H9 (cell line): ENCODE data around the gene MYLK4. TPM values are rescaled to one million over a fixed set of nuclear protein-coding genes. Genes with fewer than 3 reads are reported as not detected.

Source experiments
- DNase-seq: peaks from one replicate; pipeline ENCODE4 v3.0.0-alpha.2; 2017
- H2AFZ ChIP-seq: one replicate; pipeline ENCODE4 v1.6.1; 2013; ENCODE audit warnings: mild to moderate bottlenecking, low read length, control low read depth, moderate library complexity
- H2AK5ac ChIP-seq: 2 replicates; pipeline ENCODE4 v1.6.1; 2013; ENCODE audit warnings: low read length, control low read depth, mixed read lengths; ENCODE audit not compliant: insufficient read length
- H2BK120ac ChIP-seq: one replicate; pipeline ENCODE4 v1.6.1; 2013; ENCODE audit warnings: low read depth, mild to moderate bottlenecking, low read length, control low read depth, inconsistent platforms; ENCODE audit not compliant: poor library complexity, severe bottlenecking
- H2BK12ac ChIP-seq: 2 replicates; pipeline ENCODE4 v1.6.1; 2013; ENCODE audit warnings: low read length, control low read depth, mixed read lengths, low read depth; ENCODE audit not compliant: insufficient read length
- H2BK15ac ChIP-seq: 2 replicates; pipeline ENCODE4 v1.6.1; 2013; ENCODE audit warnings: low read depth, low read length, control low read depth
- H2BK20ac ChIP-seq: one replicate; pipeline ENCODE4 v1.6.1; 2013; ENCODE audit warnings: low read depth, mild to moderate bottlenecking, low read length, control low read depth, inconsistent platforms; ENCODE audit not compliant: poor library complexity, severe bottlenecking
- H2BK5ac ChIP-seq: 2 replicates; pipeline ENCODE4 v1.6.1; 2013; ENCODE audit warnings: low read length, control low read depth, mixed read lengths; ENCODE audit not compliant: insufficient read length
- H3K14ac ChIP-seq: 2 replicates; pipeline ENCODE4 v1.6.1; 2013; ENCODE audit warnings: low read length, control low read depth; ENCODE audit not compliant: insufficient read depth
- H3K18ac ChIP-seq: 2 replicates; pipeline ENCODE4 v1.6.1; 2013; ENCODE audit warnings: low read depth, mild to moderate bottlenecking, mixed read lengths, low read length, control low read depth; ENCODE audit not compliant: insufficient read length
- H3K23ac ChIP-seq: 2 replicates; pipeline ENCODE4 v1.6.1; 2013; ENCODE audit warnings: low read length, control low read depth, mixed read lengths, low read depth; ENCODE audit not compliant: insufficient read length
- H3K23me2 ChIP-seq: 2 replicates; pipeline ENCODE4 v1.6.1; 2013; ENCODE audit warnings: low read depth, mild to moderate bottlenecking, mixed read lengths, low read length, control low read depth; ENCODE audit not compliant: insufficient read length, poor library complexity, severe bottlenecking
- H3K27ac ChIP-seq: 2 replicates; pipeline ENCODE4 v1.5.1; 2013; ENCODE audit warnings: low read length, control low read depth, mixed read lengths, low read depth; ENCODE audit not compliant: insufficient read length
- H3K27me3 ChIP-seq: 2 replicates; pipeline ENCODE4 v1.6.1; 2013; ENCODE audit warnings: low read length, control low read depth, inconsistent platforms; ENCODE audit not compliant: insufficient read depth
- H3K4ac ChIP-seq: 2 replicates; pipeline ENCODE4 v1.6.1; 2013; ENCODE audit warnings: low read depth, mild to moderate bottlenecking, control low read depth, inconsistent platforms, low read length, moderate library complexity
- H3K4me1 ChIP-seq: 2 replicates; pipeline ENCODE4 v1.6.1; 2013; ENCODE audit warnings: low read length, control low read depth, inconsistent platforms; ENCODE audit not compliant: insufficient read depth
- H3K4me2 ChIP-seq: 2 replicates; pipeline ENCODE4 v1.6.1; 2013; ENCODE audit warnings: low read length, control low read depth, mixed read lengths; ENCODE audit not compliant: insufficient read length, insufficient read depth
- H3K56ac ChIP-seq: 2 replicates; pipeline ENCODE4 v1.6.1; 2013; ENCODE audit warnings: low read depth, mild to moderate bottlenecking, mixed read lengths, low read length, control low read depth; ENCODE audit not compliant: insufficient read length
- H3K79me1 ChIP-seq: 2 replicates; pipeline ENCODE4 v1.6.1; 2013; ENCODE audit warnings: low read depth, mild to moderate bottlenecking, moderate library complexity, low read length, control low read depth, inconsistent platforms; ENCODE audit not compliant: insufficient read depth, poor library complexity, severe bottlenecking
- H3K79me2 ChIP-seq: 2 replicates; pipeline ENCODE4 v1.6.1; 2013; ENCODE audit warnings: low read length, control low read depth, inconsistent platforms; ENCODE audit not compliant: insufficient read depth
- H3K9ac ChIP-seq: 2 replicates; pipeline ENCODE4 v1.6.1; 2013; ENCODE audit warnings: low read length, control low read depth, mixed read lengths; ENCODE audit not compliant: insufficient read length; ENCODE audit errors: extremely low read depth
- H3K9me3 ChIP-seq: one replicate; pipeline ENCODE4 v1.6.1; 2013; ENCODE audit warnings: low read depth, low read length, inconsistent platforms; ENCODE audit not compliant: control insufficient read depth
- H3T11ph ChIP-seq: one replicate; pipeline ENCODE4 v1.6.1; 2013; ENCODE audit warnings: mild to moderate bottlenecking, low read length, control low read depth, inconsistent platforms
- H4K20me1 ChIP-seq: one replicate; pipeline ENCODE4 v1.6.1; 2013; ENCODE audit not compliant: control insufficient read depth, insufficient read length, insufficient read depth
- H4K5ac ChIP-seq: 2 replicates; pipeline ENCODE4 v1.6.1; 2013; ENCODE audit warnings: low read depth, mild to moderate bottlenecking, mixed read lengths, low read length, control low read depth; ENCODE audit not compliant: insufficient read length
- H4K8ac ChIP-seq: replicated peaks from 2 replicates; pipeline ENCODE4 v1.6.1; 2013; ENCODE audit warnings: low read length, control low read depth, mixed read lengths, low read depth; ENCODE audit not compliant: insufficient read length
- H4K91ac ChIP-seq: 2 replicates; pipeline ENCODE4 v1.6.1; 2013; ENCODE audit warnings: low read depth, mild to moderate bottlenecking, moderate library complexity, mixed read lengths, low read length, control low read depth; ENCODE audit not compliant: insufficient read length
- H3K27ac Mint-ChIP-seq, 3 experiments: 2 replicates in 2 of 3; 3 replicates in 1 of 3; pipeline ENCODE4 v1.8.0; 2020 to 2021; ENCODE audit warnings: mixed read lengths in 3 of 3, mild to moderate bottlenecking in 1 of 3, moderate library complexity in 1 of 3
- H3K27me3 Mint-ChIP-seq: 2 replicates; pipeline ENCODE4 v1.8.0; 2021; ENCODE audit warnings: low read depth, mild to moderate bottlenecking, moderate library complexity, mixed read lengths
- H3K36me3 Mint-ChIP-seq, 3 experiments: 2 replicates in 2 of 3; 3 replicates in 1 of 3; pipeline ENCODE4 v1.8.0; 2020 to 2021; ENCODE audit warnings: low read depth in 3 of 3, mixed read lengths in 3 of 3; ENCODE audit not compliant: insufficient read depth in 1 of 3
- H3K4me1 Mint-ChIP-seq, 2 experiments: 2 replicates each; pipeline ENCODE4 v1.8.0; 2020; ENCODE audit warnings: mixed read lengths in 2 of 2
- H3K4me3 Mint-ChIP-seq, 2 experiments: 2 replicates in 1 of 2; 3 replicates in 1 of 2; pipeline ENCODE4 v1.8.0; 2020 to 2021; ENCODE audit warnings: mild to moderate bottlenecking in 2 of 2, mixed read lengths in 2 of 2, moderate library complexity in 1 of 2
- H3K9me3 Mint-ChIP-seq, 2 experiments: 2 replicates in 1 of 2; 3 replicates in 1 of 2; pipeline ENCODE4 v1.8.0; 2020; ENCODE audit warnings: mild to moderate bottlenecking in 2 of 2, mixed read lengths in 2 of 2, moderate library complexity in 1 of 2
- WGBS: extraction: QIAGEN DNeasy Blood & Tissue Kit; methylation state at CpG from one replicate; pipeline ENCODE4 v1.1.7; 2013; ENCODE audit warnings: missing lambda C conversion rate, low lambda C conversion rate, mixed read lengths; ENCODE audit not compliant: insufficient read length; ENCODE audit errors: extremely low coverage; 5-methylcytosine and 5-hydroxymethylcytosine counted together
- total RNA-seq: library from RNA; stranded (reverse); gene quantifications from 2 replicates; pipeline ENCODE4 v1.2.1, GENCODE V29; 2021
- TF ChIP-seq, protein P1 (sequence below): fragments of 200-600 bp; sonication (generic); conservative IDR thresholded peaks from 3 replicates; pipeline ENCODE4 v1.8.0; 2021; ENCODE audit warnings: antibody characterized with exemption, mild to moderate bottlenecking

MYLK4 gene
- total RNA-seq, 1 experiment from 2014 or later = 0.28 TPM

DNA sequence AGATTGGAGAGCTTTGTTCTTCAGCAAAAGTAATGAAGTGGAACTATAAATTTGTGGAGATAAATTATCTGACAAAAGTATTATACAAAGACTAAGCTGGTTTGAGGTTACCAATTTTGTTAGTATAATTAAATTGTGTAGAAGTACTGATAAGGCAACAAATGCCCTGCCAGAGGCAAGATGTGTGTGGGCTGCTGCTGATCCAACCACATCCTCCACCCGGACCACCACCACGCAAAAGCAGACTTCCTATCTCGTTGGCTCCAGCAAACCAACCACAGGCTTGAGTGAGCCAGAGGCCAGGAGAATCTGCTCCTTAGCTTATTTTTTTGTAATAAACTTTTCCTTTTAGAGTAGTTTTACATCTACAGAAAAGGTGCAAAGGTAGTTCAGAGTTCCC, 1.1 kb upstream of the MYLK4 start:
- TF ChIP-seq, protein P1, sequence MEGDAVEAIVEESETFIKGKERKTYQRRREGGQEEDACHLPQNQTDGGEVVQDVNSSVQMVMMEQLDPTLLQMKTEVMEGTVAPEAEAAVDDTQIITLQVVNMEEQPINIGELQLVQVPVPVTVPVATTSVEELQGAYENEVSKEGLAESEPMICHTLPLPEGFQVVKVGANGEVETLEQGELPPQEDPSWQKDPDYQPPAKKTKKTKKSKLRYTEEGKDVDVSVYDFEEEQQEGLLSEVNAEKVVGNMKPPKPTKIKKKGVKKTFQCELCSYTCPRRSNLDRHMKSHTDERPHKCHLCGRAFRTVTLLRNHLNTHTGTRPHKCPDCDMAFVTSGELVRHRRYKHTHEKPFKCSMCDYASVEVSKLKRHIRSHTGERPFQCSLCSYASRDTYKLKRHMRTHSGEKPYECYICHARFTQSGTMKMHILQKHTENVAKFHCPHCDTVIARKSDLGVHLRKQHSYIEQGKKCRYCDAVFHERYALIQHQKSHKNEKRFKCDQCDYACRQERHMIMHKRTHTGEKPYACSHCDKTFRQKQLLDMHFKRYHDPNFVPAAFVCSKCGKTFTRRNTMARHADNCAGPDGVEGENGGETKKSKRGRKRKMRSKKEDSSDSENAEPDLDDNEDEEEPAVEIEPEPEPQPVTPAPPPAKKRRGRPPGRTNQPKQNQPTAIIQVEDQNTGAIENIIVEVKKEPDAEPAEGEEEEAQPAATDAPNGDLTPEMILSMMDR = no peak
- Mint-ChIP-seq H3K4me3 (no peak overlapping the region), H3K36me3 (no peaks in the 10 kb centered on the region), H3K4me1 (peaks cover 4 to 6% of the 10 kb centered on the region in 2 experiments), H3K27ac (no peak overlapping the region), H3K27me3 (peaks cover 11% of the 10 kb centered on the region), H3K9me3 (no peaks in the 10 kb centered on the region)
- WGBS = no CpG with 5 or more reads among the region's 3 CpGs
- Histone ChIP-seq H3K14ac (no peak overlapping the region), H2AK5ac (no peak overlapping the region), H2AFZ (no peak overlapping the region), H2BK12ac (no peak overlapping the region), H3K4me2 (no peak overlapping the region), H4K20me1 (no peaks in the 10 kb centered on the region), H4K8ac (no peak overlapping the region), H3K9ac (no peak overlapping the region), H3K27ac (no peak overlapping the region), H3K23ac (no peak overlapping the region), H3K9me3 (no peaks in the 10 kb centered on the region), H2BK5ac (no peak overlapping the region), H3T11ph (no peak overlapping the region), H3K4me1 (no peaks in the 10 kb centered on the region), H3K79me1 (no peaks in the 10 kb centered on the region), H3K4ac (no peak overlapping the region), H3K27me3 (no peaks in the 10 kb centered on the region), H2BK20ac (no peak overlapping the region), H3K79me2 (no peaks in the 10 kb centered on the region), H3K56ac (no peak overlapping the region), H3K18ac (no peak overlapping the region), H3K23me2 (no peaks in the 10 kb centered on the region), H4K91ac (no peak overlapping the region), H2BK120ac (no peak overlapping the region), H4K5ac (no peak overlapping the region), H2BK15ac (no peak overlapping the region)
- DNase-seq = no peak
